Coronary artery (tissue), 2 donors: Measurements from ENCODE around the gene HNRNPUL1.

Source experiments
- DNase-seq: peaks from one replicate; pipeline ENCODE4 v3.0.0-alpha.2; 2017; ENCODE audit warnings: low spot score
- H3K27ac ChIP-seq, 2 donors: fragments of 200-600 bp; sonication (generic); one replicate each; pipeline ENCODE4 v1.5.1; 2016 to 2019
- H3K4me3 ChIP-seq: fragments of 200-600 bp; sonication (generic); 2 replicates; pipeline ENCODE4 v1.5.1; 2016; ENCODE audit warnings: mild to moderate bottlenecking, moderate library complexity
- CTCF ChIP-seq: fragments of 200-600 bp; sonication (generic); IDR thresholded peaks from one replicate; pipeline ENCODE4 v1.5.1; 2019; ENCODE audit warnings: antibody characterized with exemption

The HNRNPUL1 gene

DNA sequence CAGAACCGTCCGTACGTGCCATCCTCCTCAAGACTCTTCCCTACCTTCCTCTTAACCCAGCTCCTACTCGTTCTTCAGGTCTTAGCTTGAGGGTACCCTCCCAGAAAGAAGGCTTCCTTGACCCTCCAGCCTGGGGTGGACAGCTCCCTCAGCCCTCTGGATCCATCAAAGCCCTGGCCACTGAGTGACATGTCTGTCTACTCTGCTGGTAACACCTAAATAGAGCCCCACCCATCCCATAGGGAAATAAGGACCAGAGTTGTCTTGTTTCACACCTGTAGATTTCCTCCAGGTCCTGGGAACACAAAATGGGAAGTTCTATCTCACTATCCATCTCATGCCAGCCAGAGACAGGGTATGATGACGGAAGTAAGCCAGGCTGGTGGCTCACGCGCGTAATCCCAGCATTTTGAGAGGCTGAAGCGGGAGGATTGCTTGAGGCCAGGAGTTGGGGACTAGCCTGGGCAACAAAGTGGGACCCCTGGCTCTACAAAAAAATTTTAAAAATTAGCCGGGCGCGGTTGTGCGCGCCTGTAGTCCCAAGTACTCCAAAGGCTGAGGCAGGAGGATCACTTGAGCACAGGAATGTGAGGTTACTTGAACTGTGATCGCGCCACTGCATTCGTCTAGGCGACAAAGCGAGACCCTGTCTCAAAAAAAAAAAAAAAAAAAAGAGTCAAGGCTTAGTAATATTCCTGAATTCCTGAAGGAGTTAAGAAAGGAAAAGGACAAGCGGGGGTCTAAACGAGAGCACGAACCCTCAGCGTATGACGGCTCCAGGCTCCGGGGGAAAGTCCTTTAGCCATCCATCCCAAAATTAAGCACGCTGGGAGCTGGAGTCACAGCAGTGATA, 45.2 kb downstream of the HNRNPUL1 start:
- Histone ChIP-seq H3K4me3 (peak overlapping the region; percentile 81), H3K27ac (peak overlapping the region; percentile 94 to 96)
- TF ChIP-seq CTCF: no peak
- no peak for DNase-seq

GRCh38 chr19:41310033-41310831, 46.1 kb downstream of the HNRNPUL1 start, which contains the start of gene CCDC97:
Gene CCDC97, plus strand, starts transcription at chr19:41310172. Its CDS starts 139 bp downstream, at chr19:41310311.
- DNase-seq: peak; percentile 91
- TF ChIP-seq CTCF: no peak
- peak within 1 kb of the TSS; percentile 94 to 96 for H3K27ac ChIP-seq
- H3K4me3 ChIP-seq: peak within 1 kb of the TSS; percentile 81

GRCh38 chr19:41311072-41311471, 46.9 kb downstream of the HNRNPUL1 start:
- no peak for DNase-seq
- peak overlapping the region; percentile 81 for H3K4me3 ChIP-seq
- peak overlapping the region in 1 of 2 donors; percentile 94 for H3K27ac ChIP-seq
- TF ChIP-seq CTCF: no peak

GRCh38 chr19:41311613-41312012, 47.4 kb downstream of the HNRNPUL1 start:
- H3K4me3 ChIP-seq: no peak overlapping the region
- no peak overlapping the region for H3K27ac ChIP-seq
- no peak for TF ChIP-seq CTCF
- no peak for DNase-seq

- DNase-seq: no peak
- Histone ChIP-seq H3K4me3 (no peak overlapping the region), H3K27ac (no peak overlapping the region)
- TF ChIP-seq CTCF: no peak
Measured at GRCh38 chr19:41316306-41316920, 52.2 kb downstream of the HNRNPUL1 start.

DNA sequence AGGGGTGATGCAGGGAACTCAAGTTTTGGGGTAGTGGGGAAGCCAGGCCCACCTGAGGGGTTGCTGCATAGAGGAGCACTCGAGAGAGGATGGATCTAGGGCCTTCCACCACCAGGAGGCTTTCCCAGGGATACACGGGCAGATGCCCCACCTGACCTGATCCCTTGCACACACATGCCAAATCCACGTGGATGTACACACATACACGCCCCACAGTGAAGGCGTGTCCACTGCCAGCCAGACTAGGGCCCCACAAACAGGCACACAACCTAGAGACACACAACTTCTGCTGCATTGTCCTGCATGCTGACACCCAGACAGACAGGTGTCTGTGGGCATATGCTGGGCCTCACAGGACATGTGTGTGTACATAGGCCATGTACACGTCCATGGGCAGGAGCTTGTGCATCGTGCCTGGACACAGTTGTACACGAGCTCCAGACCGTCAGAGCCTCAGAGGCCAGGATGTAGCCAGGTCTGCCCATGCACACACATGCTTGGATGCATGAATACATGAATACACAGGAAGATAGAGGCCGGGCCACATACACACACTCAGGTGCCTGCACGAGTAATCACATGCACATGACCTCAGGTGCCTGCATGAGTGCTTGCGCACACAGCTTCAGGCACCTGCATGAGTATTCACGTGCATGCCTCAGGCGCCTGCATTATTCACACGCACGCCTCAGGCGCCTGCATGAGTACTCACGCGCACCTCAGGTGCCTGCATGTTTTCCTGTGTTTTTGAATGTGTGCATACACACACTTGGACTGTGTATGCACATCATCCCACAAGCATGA, 54.7 kb downstream of the HNRNPUL1 start:
- no peak for TF ChIP-seq CTCF
- DNase-seq: no peak
- Histone ChIP-seq H3K27ac (no peak overlapping the region), H3K4me3 (no peak overlapping the region)
